GM21529 (cell line): ENCODE results near the gene KLHL13.
"Not testable (repeated sequence)": the region's sequence is repeated elsewhere in the genome, so short reads cannot be mapped to it uniquely, and the experiment has no call there.

Experiments
- ATAC-seq: cut with Tn5 transposase; IDR thresholded peaks from one replicate; pipeline ENCODE4 v1.9.1; 2021; ENCODE audit not compliant: unreplicated experiment

KLHL13 gene

GRCh38 chrX:118074196-118074595 is 42.4 kb downstream of the KLHL13 start:
- ATAC-seq, result no peak

GRCh38 chrX:118066867-118067515 is 49.6 kb downstream of the KLHL13 start:
- ATAC-seq, result no peak

GRCh38 chrX:118062817-118063615 is 53.6 kb downstream of the KLHL13 start:
- ATAC-seq, result peak; percentile 77

GRCh38 chrX:118062048-118062789 is 54.4 kb downstream of the KLHL13 start:
- ATAC-seq, result peak; percentile 51

GRCh38 chrX:118058924-118059323 is 57.7 kb downstream of the KLHL13 start:
- no peak for ATAC-seq

- ATAC-seq, result no peak
Observed at GRCh38 chrX:118056870-118057269, 59.7 kb downstream of the KLHL13 start.

GRCh38 chrX:118049713-118050112 is 66.9 kb downstream of the KLHL13 start:
- no peak for ATAC-seq

GRCh38 chrX:118047446-118048186 is 69.0 kb downstream of the KLHL13 start:
- peak; percentile 64 for ATAC-seq

GRCh38 chrX:118039591-118039990 is 77.0 kb downstream of the KLHL13 start:
- no peak for ATAC-seq

- no peak for ATAC-seq
Observed at GRCh38 chrX:118038614-118039365, 77.8 kb downstream of the KLHL13 start.

GRCh38 chrX:118026631-118027030 is 90.0 kb downstream of the KLHL13 start:
- no peak for ATAC-seq

- ATAC-seq, result no peak
Observed at GRCh38 chrX:118025226-118025625, 91.4 kb downstream of the KLHL13 start.

- ATAC-seq, result peak; percentile 62
Observed at GRCh38 chrX:118024482-118024881, 92.1 kb downstream of the KLHL13 start.

GRCh38 chrX:118022753-118023152 is 93.9 kb downstream of the KLHL13 start:
- no peak for ATAC-seq

- ATAC-seq, result no peak
Observed at GRCh38 chrX:118016422-118016821, 100.2 kb downstream of the KLHL13 start.

GRCh38 chrX:118002417-118002816 is 114.2 kb downstream of the KLHL13 start:
- not testable (repeated sequence) for ATAC-seq

- no peak for ATAC-seq
Observed at GRCh38 chrX:118000518-118000917, 116.1 kb downstream of the KLHL13 start.

- no peak for ATAC-seq
Observed at GRCh38 chrX:117998171-117998570, 118.4 kb downstream of the KLHL13 start.

- ATAC-seq, result no peak
Observed at GRCh38 chrX:117996918-117997480, 119.6 kb downstream of the KLHL13 start.

GRCh38 chrX:117996408-117996807 is 120.2 kb downstream of the KLHL13 start:
- no peak for ATAC-seq
